GM19395 (cell line): ENCODE data around the gene CHRND.

Experiments used
- ATAC-seq: cut with Tn5 transposase; IDR thresholded peaks from one replicate; pipeline ENCODE4 v1.9.1; 2021; ENCODE audit warnings: mild to moderate bottlenecking, moderate library complexity; ENCODE audit not compliant: unreplicated experiment

CHRND gene

DNA sequence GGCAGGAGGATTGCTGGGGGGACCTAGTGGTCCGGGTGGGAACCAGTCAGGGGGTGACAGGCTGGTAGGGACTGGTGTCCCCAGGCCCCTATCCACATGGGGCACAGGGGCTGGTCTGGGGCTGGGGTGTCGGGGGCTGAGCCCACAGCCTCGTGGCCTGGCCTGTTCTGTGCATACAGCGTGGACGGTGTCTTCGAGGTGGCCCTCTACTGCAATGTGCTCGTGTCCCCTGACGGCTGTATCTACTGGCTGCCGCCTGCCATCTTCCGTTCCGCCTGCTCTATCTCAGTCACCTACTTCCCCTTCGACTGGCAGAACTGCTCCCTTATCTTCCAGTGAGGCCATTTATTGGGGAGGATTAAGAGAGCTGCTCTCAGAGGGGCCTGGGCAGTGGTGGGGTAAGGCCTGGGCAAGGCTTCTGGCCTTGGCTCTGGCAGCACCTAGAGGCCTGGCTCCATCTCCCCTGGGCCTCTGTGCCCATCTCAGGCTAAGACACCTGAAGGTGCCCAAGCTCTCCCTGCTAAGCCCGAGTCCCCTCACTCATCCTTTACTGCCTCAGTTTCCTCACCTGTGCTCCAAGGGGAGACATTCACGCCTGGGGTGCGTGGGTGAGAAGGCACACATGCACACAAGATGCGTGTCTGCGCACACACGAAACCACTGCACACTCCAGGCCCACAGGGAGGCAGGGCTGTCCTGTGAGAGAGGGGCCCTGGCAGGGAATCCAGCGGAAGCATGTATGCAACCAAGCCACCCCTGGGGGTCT, 15.4 kb downstream of the CHRND start:
- ATAC-seq, result no peak

GRCh38 chr2:232541961-232542714, 16.2 kb downstream of the CHRND start:
- no peak for ATAC-seq

- no peak for ATAC-seq
Observed at GRCh38 chr2:232542715-232543467, 16.9 kb downstream of the CHRND start.

- no peak for ATAC-seq
Observed at GRCh38 chr2:232543491-232543890, 17.5 kb downstream of the CHRND start.

DNA sequence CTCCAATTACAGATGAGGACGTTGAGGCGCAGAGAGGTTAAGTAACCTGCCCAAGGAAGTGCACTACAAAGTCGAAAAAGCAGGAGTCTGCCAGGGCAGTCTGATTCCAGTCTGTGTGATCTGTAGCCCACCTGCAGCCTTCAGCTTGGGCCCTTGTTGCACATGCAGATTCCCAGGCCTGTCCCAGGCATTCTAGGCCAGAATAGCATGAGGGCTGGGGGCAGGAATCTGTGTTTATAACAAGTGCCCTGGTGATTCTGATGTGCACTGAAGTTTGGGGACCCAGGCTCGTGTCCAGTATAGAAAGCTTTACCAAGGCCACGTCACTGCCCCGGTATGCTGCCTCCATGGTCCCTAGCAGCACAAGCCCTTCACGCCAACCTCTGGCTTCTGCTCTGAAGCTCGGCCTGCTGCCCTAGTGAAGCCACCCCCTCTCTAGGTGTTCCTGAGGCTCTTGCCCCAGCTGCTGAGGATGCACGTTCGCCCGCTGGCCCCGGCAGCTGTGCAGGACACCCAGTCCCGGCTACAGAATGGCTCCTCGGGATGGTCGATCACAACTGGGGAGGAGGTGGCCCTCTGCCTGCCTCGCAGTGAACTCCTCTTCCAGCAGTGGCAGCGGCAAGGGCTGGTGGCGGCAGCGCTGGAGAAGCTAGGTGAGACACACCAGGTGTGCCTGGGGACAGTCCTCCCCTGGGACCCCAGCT, 18.1 kb downstream of the CHRND start:
- ATAC-seq, result no peak

DNA sequence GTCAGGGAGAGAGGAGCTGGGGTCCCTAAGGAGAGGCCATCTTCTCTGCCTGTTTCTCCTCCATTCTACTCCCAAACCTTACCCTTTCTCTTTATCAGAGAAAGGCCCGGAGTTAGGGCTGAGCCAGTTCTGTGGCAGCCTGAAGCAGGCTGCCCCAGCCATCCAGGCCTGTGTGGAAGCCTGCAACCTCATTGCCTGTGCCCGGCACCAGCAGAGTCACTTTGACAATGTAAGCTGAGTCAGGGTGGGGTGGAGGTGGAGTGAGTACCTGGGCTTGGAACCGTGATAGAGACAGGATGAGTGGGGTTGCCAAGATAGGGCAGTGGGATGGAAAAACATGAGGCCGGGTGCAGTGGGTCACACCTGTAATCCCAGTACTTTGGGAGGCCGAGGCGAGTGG, 18.7 kb downstream of the CHRND start:
- ATAC-seq, result no peak

DNA sequence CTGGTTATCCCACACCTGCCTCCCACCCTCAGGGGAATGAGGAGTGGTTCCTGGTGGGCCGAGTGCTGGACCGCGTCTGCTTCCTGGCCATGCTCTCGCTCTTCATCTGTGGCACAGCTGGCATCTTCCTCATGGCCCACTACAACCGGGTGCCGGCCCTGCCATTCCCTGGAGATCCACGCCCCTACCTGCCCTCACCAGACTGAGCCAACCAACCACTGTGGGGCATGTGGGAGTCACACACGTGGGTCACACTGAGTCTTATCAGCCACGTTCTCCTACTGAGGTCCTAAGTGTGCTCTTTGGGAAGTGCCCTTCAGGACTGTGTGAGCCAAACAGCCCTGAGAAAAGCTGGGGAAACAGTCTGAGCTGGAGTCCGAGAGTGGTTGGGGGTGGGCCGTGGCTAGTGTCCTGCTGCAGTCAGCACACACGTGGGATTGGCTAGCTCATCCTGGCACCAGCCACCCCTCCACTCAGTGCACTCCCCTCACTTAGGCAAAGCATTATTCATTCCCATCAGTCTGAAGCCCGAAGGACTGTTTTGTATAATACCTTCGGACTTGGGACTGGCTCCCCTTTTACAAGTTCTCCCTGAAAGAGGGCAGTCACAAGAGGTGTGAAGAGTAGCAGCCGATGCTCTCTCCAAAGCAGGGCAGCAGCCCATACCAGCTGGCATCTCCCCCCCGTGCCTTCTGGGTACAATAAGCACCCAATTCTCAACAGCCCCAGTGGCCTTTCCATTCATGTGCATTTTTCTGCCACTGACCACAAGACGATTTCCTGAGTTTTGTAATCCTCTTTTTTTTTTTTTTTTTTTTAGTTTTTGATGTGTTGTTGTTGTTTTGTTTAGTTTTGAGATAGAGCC, 19.8 kb downstream of the CHRND start:
- ATAC-seq, result no peak

DNA sequence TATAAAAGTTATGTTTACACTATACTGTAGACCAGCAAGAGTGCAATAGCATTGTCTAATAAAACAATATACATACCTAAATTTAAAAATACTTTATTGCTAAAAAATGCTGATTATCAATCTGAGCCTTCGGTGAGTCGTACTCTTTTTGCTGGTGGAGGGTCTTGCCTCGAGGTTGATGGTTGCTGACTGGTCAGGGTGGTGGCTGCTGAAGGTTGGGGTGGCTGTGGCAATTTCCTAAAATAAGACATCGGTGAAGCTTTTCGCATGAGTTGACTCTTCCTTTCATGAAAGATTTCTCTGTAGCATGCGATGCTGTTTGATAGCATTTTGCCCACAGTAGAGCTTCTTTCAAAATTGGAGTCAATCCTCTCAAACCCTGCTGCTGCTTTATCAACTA, 22.0 kb downstream of the CHRND start:
- no peak for ATAC-seq

- no peak for ATAC-seq
Observed at GRCh38 chr2:232549655-232550353, 23.8 kb downstream of the CHRND start.

GRCh38 chr2:232550354-232551249, 24.6 kb downstream of the CHRND start, which contains the start of the genes EIF4E2 and TIGD1:
Gene EIF4E2 (plus strand): TSS chr2:232550689. CDS start chr2:232550725, 36 bp downstream.
Gene TIGD1 (minus strand): TSS chr2:232550557. CDS start chr2:232549882, 675 bp downstream.
- peak; percentile 92 for ATAC-seq

GRCh38 chr2:232551250-232551638, 25.3 kb downstream of the CHRND start:
- ATAC-seq, result no peak

- no peak for ATAC-seq
Observed at GRCh38 chr2:232551776-232552175, 25.8 kb downstream of the CHRND start.

GRCh38 chr2:232556426-232556825, 30.5 kb downstream of the CHRND start:
- no peak for ATAC-seq

- ATAC-seq, result no peak
Observed at GRCh38 chr2:232562515-232563151, 36.7 kb downstream of the CHRND start.

- no peak for ATAC-seq
Observed at GRCh38 chr2:232563580-232563979, 37.6 kb downstream of the CHRND start.

GRCh38 chr2:232567721-232568120, 41.8 kb downstream of the CHRND start:
- ATAC-seq, result no peak

- ATAC-seq, result no peak
Observed at GRCh38 chr2:232568161-232568560, 42.2 kb downstream of the CHRND start.

GRCh38 chr2:232569541-232569940, 43.6 kb downstream of the CHRND start:
- no peak for ATAC-seq
